Non-pigmented ciliary epithelial cell (primary cell): ENCODE results near the gene ANKS1B.

Source experiments
- DNase-seq: peaks from one replicate; pipeline ENCODE4 v3.0.0-alpha.2; 2010; ENCODE audit warnings: low read depth

Gene ANKS1B

GRCh38 chr12:98816720-98817119, 1168.0 kb downstream of the ANKS1B start:
- no peak for DNase-seq

- DNase-seq: no peak
Observed at GRCh38 chr12:98814254-98814653, 1170.5 kb downstream of the ANKS1B start.

GRCh38 chr12:98812225-98812624, 1172.5 kb downstream of the ANKS1B start:
- DNase-seq: no peak

GRCh38 chr12:98808243-98808875, 1176.4 kb downstream of the ANKS1B start:
- DNase-seq: no peak

- no peak for DNase-seq
Observed at GRCh38 chr12:98807187-98807586, 1177.5 kb downstream of the ANKS1B start.

- DNase-seq: no peak
Observed at GRCh38 chr12:98803468-98804209, 1181.1 kb downstream of the ANKS1B start.

GRCh38 chr12:98799822-98800221, 1184.9 kb downstream of the ANKS1B start:
- no peak for DNase-seq

- no peak for DNase-seq
Observed at GRCh38 chr12:98799146-98799810, 1185.5 kb downstream of the ANKS1B start.

- no peak for DNase-seq
Observed at GRCh38 chr12:98797200-98797599, 1187.5 kb downstream of the ANKS1B start.

- no peak for DNase-seq
Observed at GRCh38 chr12:98796745-98797144, 1188.0 kb downstream of the ANKS1B start.

- DNase-seq: no peak
Observed at GRCh38 chr12:98793121-98793520, 1191.6 kb downstream of the ANKS1B start.

GRCh38 chr12:98791406-98791805, 1193.3 kb downstream of the ANKS1B start:
- no peak for DNase-seq

GRCh38 chr12:98788396-98788795, 1196.3 kb downstream of the ANKS1B start:
- DNase-seq: no peak

- DNase-seq: no peak
Observed at GRCh38 chr12:98786653-98787052, 1198.1 kb downstream of the ANKS1B start.

- no peak for DNase-seq
Observed at GRCh38 chr12:98783420-98783819, 1201.3 kb downstream of the ANKS1B start.

- no peak for DNase-seq
Observed at GRCh38 chr12:98780261-98780660, 1204.5 kb downstream of the ANKS1B start.

- DNase-seq: no peak
Observed at GRCh38 chr12:98772818-98773217, 1211.9 kb downstream of the ANKS1B start.

- no peak for DNase-seq
Observed at GRCh38 chr12:98771811-98772752, 1212.7 kb downstream of the ANKS1B start.

- DNase-seq: no peak
Observed at GRCh38 chr12:98770230-98770629, 1214.5 kb downstream of the ANKS1B start.

- DNase-seq: no peak
Observed at GRCh38 chr12:98769068-98769467, 1215.7 kb downstream of the ANKS1B start.

- no peak for DNase-seq
Observed at GRCh38 chr12:98767248-98767647, 1217.5 kb downstream of the ANKS1B start.

- no peak for DNase-seq
Observed at GRCh38 chr12:98763656-98764055, 1221.1 kb downstream of the ANKS1B start.
